ENCODE data around the gene EGFLAM. TPM values are rescaled to one million over a fixed set of nuclear protein-coding genes. Genes with fewer than 3 reads are reported as not detected.

Gene EGFLAM
- total and polyA plus RNA-seq, 2 of the 4 experiments (the other 2 are of a cell fraction): 0.77 to 1.1 TPM

DNA sequence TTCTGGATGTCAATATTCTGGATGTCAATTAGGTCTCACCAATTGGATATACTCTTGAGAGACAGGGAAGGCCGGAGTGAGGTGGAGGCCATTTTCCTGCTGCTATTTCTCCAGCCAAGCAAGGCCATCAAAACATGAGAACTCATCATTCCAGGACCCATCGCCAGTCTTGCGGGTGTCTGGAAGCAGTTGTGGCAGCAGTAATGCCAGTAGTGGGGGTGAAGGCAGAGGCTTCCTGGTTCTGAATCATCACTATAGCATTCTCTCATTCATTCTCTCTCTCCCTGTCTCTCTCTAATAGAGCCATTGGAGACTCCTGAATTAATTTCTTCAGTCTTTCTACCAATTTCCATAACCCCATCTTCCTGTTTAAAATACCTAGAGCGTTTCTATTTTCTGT lies 71.8 kb downstream of the EGFLAM start:
- Histone ChIP-seq H3K79me1 (ENCODE audit: low read depth in 1 of 2, low read length in 2 of 2) (no peaks in the 10 kb centered on the region), H3K27me3 (ENCODE audit: control insufficient read depth, insufficient read depth, low read length) (no peaks in the 10 kb centered on the region), H3K9ac (ENCODE audit: low read depth, low read length) (no peak overlapping the region), H3K56ac (ENCODE audit: extremely low read depth, insufficient read depth, low read length) (no peak overlapping the region), H2BK5ac (ENCODE audit: low read depth, low read length, poor library complexity, severe bottlenecking) (no peak overlapping the region), H2AK5ac (ENCODE audit: low read depth, low read length) (no peak overlapping the region), H4K8ac (ENCODE audit: low read depth in 2 of 2, low read length in 2 of 2) (no peak overlapping the region), H3K4me1 (ENCODE audit: control insufficient read depth, insufficient read depth, low read length) (no peaks in the 10 kb centered on the region), H4K20me1 (ENCODE audit: insufficient read depth, low read length) (no peaks in the 10 kb centered on the region), H2AK9ac (replicated peaks; ENCODE audit: low read depth, low read length, poor library complexity) (no peak overlapping the region), H3K36me3 (ENCODE audit: control insufficient read depth, insufficient read depth, low read length) (no peaks in the 10 kb centered on the region), H3K27ac (ENCODE audit: insufficient read depth, low read length) (no peak overlapping the region), H3K14ac (replicated peaks; ENCODE audit: low read depth, low read length) (no peak overlapping the region), H2AFZ (replicated peaks; ENCODE audit: low read length, poor library complexity) (no peak overlapping the region), H2BK120ac (ENCODE audit: low read depth, low read length) (no peak overlapping the region), H2BK15ac (ENCODE audit: low read depth, low read length) (no peak overlapping the region), H3K9me1 (ENCODE audit: insufficient read depth, low read length) (no peaks in the 10 kb centered on the region), H3K4me2 (ENCODE audit: low read depth, low read length) (no peak overlapping the region), H4K5ac (ENCODE audit: low read depth, low read length) (no peak overlapping the region), H3K9me3 (ENCODE audit: control insufficient read depth, insufficient read depth, low read length) (no peaks in the 10 kb centered on the region), H2BK20ac (ENCODE audit: low read depth, low read length) (no peak overlapping the region), H3K23ac (ENCODE audit: low read depth, low read length) (no peak overlapping the region), H3K18ac (ENCODE audit: low read depth, low read length) (no peak overlapping the region), H3K4ac (ENCODE audit: low read depth, low read length) (no peak overlapping the region), H3K4me3 (ENCODE audit: insufficient read depth, low read depth, low read length) (no peak overlapping the region), H4K91ac (ENCODE audit: insufficient read depth, low read depth, low read length) (no peak overlapping the region)
- DNase-seq (no peak), ATAC-seq (ENCODE audit: low read depth) (no peak)
- no TSS peak for BruUV-seq (replicated peaks)
- intact Hi-C loops (cut with micrococcal nuclease) (no loop called here), dilution Hi-C loops (cut with HindIII; ENCODE audit: low sequenced_read_pairs, unreplicated experiment) (no loop called here), in situ Hi-C loops (cut with MboI; ENCODE audit: low sequenced_read_pairs) (no loop called here)
- no CpG with 5 or more reads among the region's 4 CpGs for WGBS, 2 experiments (ENCODE audit: extremely low coverage in 2 of 2, insufficient read length in 1 of 2)
- TF ChIP-seq RFX5 (IDR thresholded peaks at IDR 0.05; ENCODE audit: low read depth, low read length): no peak
- TF ChIP-seq ELK1 (IDR thresholded peaks at IDR 0.05; ENCODE audit: borderline replicate concordance, low read depth, low read length): no peak
- no peak for TF ChIP-seq BHLHE40 (IDR thresholded peaks at IDR 0.05; ENCODE audit: low read depth, low read length)
- no peak for TF ChIP-seq RAD21 (IDR thresholded peaks at IDR 0.05; ENCODE audit: low read length)
- no peak for TF ChIP-seq MAFK (IDR thresholded peaks at IDR 0.05; ENCODE audit: low read depth, low read length)
- TF ChIP-seq SMC3 (IDR thresholded peaks at IDR 0.05; ENCODE audit: low read depth, low read length): no peak
- TF ChIP-seq CEBPB (IDR thresholded peaks at IDR 0.05; ENCODE audit: low read depth, low read length): no peak
- no peak for TF ChIP-seq CTCF (conservative IDR thresholded peaks at IDR 0.05; ENCODE audit: low read depth, low read length)
- no peak for TF ChIP-seq POLR2A (IDR thresholded peaks at IDR 0.05; ENCODE audit: low read depth, low read length)
- no peak for TF ChIP-seq MAZ (IDR thresholded peaks at IDR 0.05; ENCODE audit: borderline replicate concordance, low read depth, low read length)
- TF ChIP-seq CHD1 (IDR thresholded peaks at IDR 0.05; ENCODE audit: low read depth, low read length): no peak
- TF ChIP-seq RCOR1 (IDR thresholded peaks at IDR 0.05; ENCODE audit: insufficient replicate concordance, low read length): no peak
- ChIA-PET POLR2A (ENCODE audit: unreplicated experiment) (no interaction called here), CTCF (no interaction called here)

Data from IMR-90 (cell line).